OCI-LY7 (cell line): ENCODE data around the gene GIT2. TPM values are rescaled to one million over a fixed set of nuclear protein-coding genes. Genes with fewer than 3 reads are reported as not detected.
"Not testable (repeated sequence)": the region's sequence is repeated elsewhere in the genome, so short reads cannot be mapped to it uniquely, and the experiment has no call there.

Source experiments
- BruUV-seq: library from RNA; stranded (reverse); fragments of 400-500 nt; replicated peaks from 2 replicates; lab custom pipeline; 2021; lab: Mats Ljungman, UMichigan
- CTCF ChIA-PET: fragments of 300-600 bp; sonication (Branson Sonifier 250); formaldehyde crosslinking; loops from one replicate; lab custom pipeline; 2022; ENCODE audit warnings: antibody characterized with exemption; ENCODE audit not compliant: unreplicated experiment; lab: Charles Lee
- POLR2A ChIA-PET: fragments of 300-600 bp; sonication (Branson Sonifier 250); formaldehyde crosslinking; loops from one replicate; lab custom pipeline; 2022; ENCODE audit warnings: antibody characterized with exemption; lab: Charles Lee
- DNase-seq: peaks from one replicate; pipeline ENCODE4 v3.0.0-alpha.2; 2015; ENCODE audit warnings: low spot score
- H2AFZ ChIP-seq: fragments of 200-600 bp; sonication (generic), shearing (Covaris generic); 2 replicates; pipeline ENCODE4 v1.6.1; 2014; ENCODE audit warnings: mild to moderate bottlenecking, antibody characterized with exemption, low read length, moderate library complexity
- H3K27ac ChIP-seq: fragments of 200-600 bp; sonication (generic); 2 replicates; pipeline ENCODE4 v1.5.1; 2014; ENCODE audit warnings: mixed run types, low read depth, mild to moderate bottlenecking, moderate library complexity, low read length, inconsistent platforms; ENCODE audit not compliant: poor library complexity, severe bottlenecking
- H3K36me3 ChIP-seq: fragments of 200-600 bp; sonication (generic); 2 replicates; pipeline ENCODE4 v1.6.1; 2014; ENCODE audit warnings: mild to moderate bottlenecking, antibody characterized with exemption, low read length, moderate library complexity, mixed read lengths; ENCODE audit not compliant: insufficient read depth
- H3K4me1 ChIP-seq: fragments of 200-600 bp; sonication (generic); 2 replicates; pipeline ENCODE4 v1.5.1; 2014; ENCODE audit warnings: mild to moderate bottlenecking, low read length; ENCODE audit not compliant: insufficient read depth, poor library complexity, severe bottlenecking
- H3K4me2 ChIP-seq: fragments of 200-600 bp; sonication (generic); 2 replicates; pipeline ENCODE4 v1.6.1; 2014; ENCODE audit warnings: mild to moderate bottlenecking, low read length
- H3K4me3 ChIP-seq: fragments of 200-600 bp; sonication (generic); 2 replicates; pipeline ENCODE4 v1.5.1; 2014; ENCODE audit warnings: mild to moderate bottlenecking, low read depth, low read length; ENCODE audit not compliant: poor library complexity, severe bottlenecking
- H3K79me2 ChIP-seq: fragments of 200-600 bp; sonication (generic); 2 replicates; pipeline ENCODE4 v1.6.1; 2016; ENCODE audit warnings: low read depth, mild to moderate bottlenecking, low read length, moderate library complexity, mixed read lengths; ENCODE audit not compliant: insufficient read depth
- H3K9me2 ChIP-seq: fragments of 200-600 bp; sonication (generic); 2 replicates; pipeline ENCODE4 v1.6.1; 2016; ENCODE audit warnings: mild to moderate bottlenecking, low read length, mixed read lengths; ENCODE audit not compliant: insufficient read depth
- H3K9me3 ChIP-seq: fragments of 200-600 bp; sonication (generic); 2 replicates; pipeline ENCODE4 v1.6.1; 2014; ENCODE audit warnings: mild to moderate bottlenecking, mixed run types, low read length, mixed read lengths
- H4K20me1 ChIP-seq: fragments of 200-600 bp; sonication (generic); 2 replicates; pipeline ENCODE4 v1.6.1; 2014; ENCODE audit warnings: mild to moderate bottlenecking, antibody characterized with exemption, low read length, moderate library complexity, mixed read lengths; ENCODE audit not compliant: insufficient read depth
- CTCF ChIP-seq: fragments of 200-600 bp; sonication (generic); conservative IDR thresholded peaks from 2 replicates; pipeline ENCODE4 v1.5.1; 2014; ENCODE audit warnings: mild to moderate bottlenecking, antibody characterized with exemption, low read length, moderate library complexity, mixed read lengths
- EZH2phosphoT487 ChIP-seq: fragments of 200-600 bp; sonication (generic); IDR thresholded peaks from 2 replicates; pipeline ENCODE4 v1.6.1; 2018; ENCODE audit warnings: low read depth, borderline replicate concordance, mild to moderate bottlenecking, mixed run types, antibody characterized with exemption, low read length, moderate library complexity, mixed read lengths
- intact Hi-C: fragments of 100-400 bp; cut with micrococcal nuclease; formaldehyde crosslinking; loops from one replicate; pipeline ENCODE4 v1.10.0; 2022; ENCODE audit not compliant: unreplicated experiment
- total RNA-seq, 2 experiments: library from RNA; depleted of rRNA in 1 of 2; stranded (reverse); fragments of >200 nt in 1 of 2; shearing (Covaris generic) in 1 of 2; gene quantifications; 2 replicates each; pipeline ENCODE4 v1.2.3, GENCODE V29; 2014 to 2022

GIT2 gene
- total RNA-seq, 2 experiments from 2014 or later = 57.1 to 123 TPM

DNA sequence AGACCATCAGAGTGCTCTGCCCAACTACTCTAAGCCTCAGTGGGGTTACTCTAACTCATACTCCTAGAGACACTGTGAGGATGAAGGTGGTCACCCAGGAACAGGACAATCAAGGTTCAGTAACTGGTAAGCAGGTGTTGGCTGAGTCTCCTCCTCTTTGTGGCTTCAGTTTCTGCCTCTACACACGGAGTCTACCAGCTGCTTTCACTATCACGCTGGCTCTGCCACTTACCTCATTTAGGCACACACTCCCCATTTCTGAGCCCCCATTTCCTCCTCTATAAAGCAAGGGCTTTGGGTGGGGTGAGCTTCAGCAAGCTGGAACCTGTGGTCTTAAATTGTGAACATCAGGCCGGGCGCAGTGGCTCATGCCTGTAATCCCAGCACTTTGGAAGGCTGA, 103.4 kb downstream of the GIT2 start:
- peak overlapping the region; percentile 31; the same call in 1 of the 2 replicates for H2AFZ ChIP-seq
- peaks cover 42% of the 10 kb centered on the region for H3K4me1 ChIP-seq
- H3K9me3 ChIP-seq = no peaks in the 10 kb centered on the region
- no peak overlapping the region for H3K4me3 ChIP-seq
- no peaks in the 10 kb centered on the region for H4K20me1 ChIP-seq
- intact Hi-C loops = no loop called here
- H3K36me3 ChIP-seq = no peaks in the 10 kb centered on the region
- no peaks in the 10 kb centered on the region for H3K79me2 ChIP-seq
- H3K9me2 ChIP-seq = no peaks in the 10 kb centered on the region
- CTCF ChIA-PET = interaction anchor here (0.8 kb wide), 1 partner anchor 103 kb away, joined by 3 read pairs; no protein-coding TSS in a partner anchor
- POLR2A ChIA-PET = interaction anchor here (0.7 to 1.4 kb wide), 4 partner anchors 8 to 311 kb away, joined by 3 to 6 read pairs (median 5); no protein-coding TSS in a partner anchor
- peak; percentile 74 for DNase-seq
- BruUV-seq = no TSS peak
- no peak for TF ChIP-seq EZH2phosphoT487
- TF ChIP-seq CTCF = no peak
- H3K4me2 ChIP-seq = peak overlapping the region; percentile 60
- H3K27ac ChIP-seq = peak overlapping the region; percentile 38

DNA sequence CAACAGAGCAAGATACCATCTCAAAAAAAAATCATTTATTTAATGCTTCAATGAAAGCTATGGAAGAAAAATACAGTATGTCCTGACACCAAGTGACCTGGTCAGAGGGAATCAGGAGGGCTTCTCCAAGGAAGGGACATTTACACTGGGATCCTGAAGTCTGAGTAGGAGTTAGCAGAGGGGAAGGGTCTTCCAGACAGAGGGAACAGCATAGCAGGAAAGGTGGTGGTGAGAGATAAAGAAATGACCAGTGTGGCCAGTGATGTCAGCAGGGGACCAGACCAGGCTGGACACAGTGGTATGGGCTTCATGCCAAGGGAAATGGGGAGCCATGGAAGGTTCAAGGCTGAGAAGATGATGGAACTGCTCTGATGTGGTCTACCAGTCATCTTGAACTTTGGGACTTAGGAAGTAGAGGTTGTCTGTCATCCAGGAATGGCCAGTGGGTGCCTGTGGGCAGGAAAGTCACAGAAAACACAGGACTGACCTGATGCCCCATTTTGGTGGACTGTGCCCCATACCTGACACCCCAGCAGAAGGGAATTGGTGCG, 103.9 kb downstream of the GIT2 start:
- TF ChIP-seq CTCF = no peak
- no peak for TF ChIP-seq EZH2phosphoT487
- intact Hi-C loops = no loop called here
- no peaks in the 10 kb centered on the region for H3K79me2 ChIP-seq
- ChIA-PET CTCF (interaction anchor here (0.8 kb wide), 1 partner anchor 102 kb away, joined by 3 read pairs; no protein-coding TSS in a partner anchor), POLR2A (interaction anchor here (0.6 to 1.4 kb wide), 2 partner anchors 9 to 252 kb away, joined by 5 to 6 read pairs; no protein-coding TSS in a partner anchor)
- no peaks in the 10 kb centered on the region for H4K20me1 ChIP-seq
- peaks cover 42% of the 10 kb centered on the region for H3K4me1 ChIP-seq
- H3K9me2 ChIP-seq = no peaks in the 10 kb centered on the region
- peak overlapping the region; percentile 38 for H3K27ac ChIP-seq
- H3K4me2 ChIP-seq = peak overlapping the region; percentile 60
- no peaks in the 10 kb centered on the region for H3K36me3 ChIP-seq
- DNase-seq = no peak
- H3K9me3 ChIP-seq = no peaks in the 10 kb centered on the region
- peak overlapping the region; percentile 31; the same call in 1 of the 2 replicates for H2AFZ ChIP-seq
- no TSS peak for BruUV-seq
- H3K4me3 ChIP-seq = no peak overlapping the region

- H3K9me3 ChIP-seq, H3K27ac ChIP-seq, intact Hi-C loops, H3K4me3 ChIP-seq, DNase-seq, H3K36me3 ChIP-seq, H3K9me2 ChIP-seq, BruUV-seq, CTCF ChIA-PET, H4K20me1 ChIP-seq, H2AFZ ChIP-seq, H3K4me2 ChIP-seq, H3K79me2 ChIP-seq: not testable (repeated sequence)
- POLR2A ChIA-PET = interaction anchor here (0.6 kb wide), 1 partner anchor 252 kb away, joined by 5 read pairs; no protein-coding TSS in a partner anchor
- peaks cover 42% of the 10 kb centered on the region for H3K4me1 ChIP-seq
Measured at GRCh38 chr12:109891731-109892130, 104.4 kb downstream of the GIT2 start.
